ENCODE measurements around the gene KRTDAP.
A peak's percentile ranks its signal among the peaks of the same experiment; 100 is the strongest.
"Not testable (repeated sequence)": the region's sequence is repeated elsewhere in the genome, so short reads cannot be mapped to it uniquely, and the experiment has no call there.

KRTDAP gene

DNA sequence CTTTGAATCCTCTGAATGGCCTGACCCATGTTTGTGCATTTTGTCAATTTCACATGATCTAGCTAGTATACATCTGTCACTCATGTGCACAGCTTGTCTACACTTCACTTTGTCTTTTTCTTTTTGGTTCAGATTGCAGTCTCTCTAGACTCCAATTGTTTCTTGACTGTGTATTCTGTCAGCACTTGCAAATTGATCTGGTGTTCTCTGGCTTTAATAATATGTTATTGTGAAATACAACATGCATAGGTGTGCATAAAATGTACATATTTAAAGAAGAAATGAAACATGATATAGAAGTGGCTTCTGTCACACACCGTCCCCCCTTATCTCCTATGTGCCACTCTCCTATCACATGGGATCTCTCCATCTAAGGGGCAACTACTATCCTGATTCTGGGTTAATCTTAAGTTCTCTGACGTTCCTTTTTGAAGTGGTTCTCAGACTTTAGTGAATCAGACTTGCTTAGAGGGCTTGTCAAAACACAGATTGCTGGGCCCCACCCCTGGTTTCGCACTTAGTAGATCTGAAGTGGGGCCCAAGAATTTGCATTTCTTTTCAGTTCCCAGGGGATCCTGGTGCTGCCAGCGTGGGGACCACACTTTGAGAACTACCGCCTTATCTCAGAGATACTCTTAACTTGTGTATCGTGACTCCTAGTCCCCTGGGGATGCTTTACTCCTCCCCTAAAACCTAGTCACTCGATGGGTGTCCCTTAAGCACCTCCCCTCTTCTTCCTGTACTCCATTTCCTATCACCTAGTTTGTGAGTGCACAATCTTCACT is 5.8 kb downstream of the KRTDAP start:
- DNase-seq (ENCODE audit: low read depth, low spot score), result no peak

GRCh38 chr19:35483089-35483488 is 7.2 kb downstream of the KRTDAP start:
- no peak for DNase-seq (ENCODE audit: low read depth, low spot score)

DNA sequence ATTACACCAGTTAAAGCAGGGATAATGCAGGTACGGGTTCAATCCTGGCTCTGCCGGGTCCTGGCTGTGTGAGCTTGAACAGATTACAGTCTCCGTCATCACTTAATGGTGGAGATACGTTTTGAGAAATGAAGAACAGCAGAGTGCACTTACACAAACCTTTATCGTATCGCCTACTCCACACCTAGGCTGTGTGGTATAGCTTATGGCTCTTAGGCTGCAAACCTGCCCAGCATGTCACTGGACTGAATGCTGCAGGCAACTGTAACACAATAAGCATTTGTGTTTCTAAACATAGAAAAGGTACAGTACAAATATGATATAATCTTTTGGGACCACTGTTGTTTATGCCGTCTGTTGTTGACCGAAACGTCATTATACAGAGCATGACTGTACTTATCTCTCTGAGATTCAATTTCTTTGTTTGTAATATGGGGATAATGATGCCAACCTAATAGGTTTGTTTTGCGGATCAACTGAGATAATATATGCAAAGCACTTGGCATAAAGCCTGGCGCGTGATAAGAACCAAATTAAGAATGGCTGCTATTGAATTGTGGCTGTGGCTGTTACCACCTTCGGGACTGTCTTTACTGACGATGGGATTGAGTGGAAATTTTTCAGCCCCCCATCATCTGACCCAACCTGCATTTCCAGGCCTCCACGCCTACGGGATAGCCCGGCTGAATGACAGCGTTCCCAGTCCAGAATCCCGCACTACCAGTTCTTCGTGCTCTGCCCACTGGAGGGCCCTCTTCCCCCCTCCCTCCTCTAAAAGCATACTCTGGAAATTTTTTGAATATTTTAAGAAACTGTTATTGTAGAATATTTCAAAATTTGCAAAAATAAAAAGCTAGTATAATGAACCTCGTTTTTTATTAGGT is 11.2 kb downstream of the KRTDAP start:
- no peak for DNase-seq (ENCODE audit: low read depth, low spot score)

DNA sequence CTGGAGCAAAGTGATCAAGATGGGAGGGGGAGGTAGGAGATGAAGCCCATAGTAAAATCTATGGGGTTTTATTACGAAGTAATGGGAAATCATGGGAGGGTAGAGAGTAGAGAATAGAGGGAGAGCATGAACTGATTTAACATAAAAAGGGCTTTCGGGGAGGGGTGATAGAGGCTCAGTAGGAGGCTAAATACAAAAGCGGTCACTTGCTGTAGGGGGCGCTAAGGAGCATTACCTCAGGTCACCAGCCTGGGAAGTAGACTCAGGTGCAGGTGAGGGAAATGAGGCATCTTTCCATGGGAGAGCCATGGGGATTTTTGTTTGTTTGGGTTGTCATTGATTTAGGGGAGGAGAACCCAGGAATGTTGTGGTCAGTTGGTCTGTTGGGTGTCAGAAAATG is 14.1 kb downstream of the KRTDAP start:
- no peak for DNase-seq (ENCODE audit: low read depth, low spot score)

- DNase-seq (ENCODE audit: low read depth, low spot score), result not testable (repeated sequence)
Observed at GRCh38 chr19:35474594-35474993, 15.7 kb downstream of the KRTDAP start.

GRCh38 chr19:35474104-35474503 is 16.2 kb downstream of the KRTDAP start:
- DNase-seq (ENCODE audit: low read depth, low spot score), result no peak

DNA sequence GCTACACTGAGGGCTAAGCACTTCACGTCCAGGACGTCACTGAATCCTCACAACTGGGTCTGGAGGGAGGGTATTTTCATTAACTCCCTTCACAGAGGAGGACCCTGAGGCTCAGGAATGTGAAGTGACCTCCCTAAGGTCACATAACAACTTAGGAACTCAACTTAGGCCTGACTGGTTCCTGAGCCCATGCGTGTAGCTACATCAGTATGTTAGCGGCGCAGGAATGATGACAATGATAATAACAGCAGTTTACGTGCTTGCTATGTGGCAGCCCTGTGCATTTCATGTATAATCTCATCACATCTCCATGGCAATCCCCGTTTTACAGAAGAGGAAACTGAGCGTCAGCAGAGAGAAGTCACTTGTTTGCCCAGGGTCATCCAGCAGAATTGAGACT is 18.3 kb downstream of the KRTDAP start:
- DNase-seq (ENCODE audit: low read depth, low spot score), result no peak

DNA sequence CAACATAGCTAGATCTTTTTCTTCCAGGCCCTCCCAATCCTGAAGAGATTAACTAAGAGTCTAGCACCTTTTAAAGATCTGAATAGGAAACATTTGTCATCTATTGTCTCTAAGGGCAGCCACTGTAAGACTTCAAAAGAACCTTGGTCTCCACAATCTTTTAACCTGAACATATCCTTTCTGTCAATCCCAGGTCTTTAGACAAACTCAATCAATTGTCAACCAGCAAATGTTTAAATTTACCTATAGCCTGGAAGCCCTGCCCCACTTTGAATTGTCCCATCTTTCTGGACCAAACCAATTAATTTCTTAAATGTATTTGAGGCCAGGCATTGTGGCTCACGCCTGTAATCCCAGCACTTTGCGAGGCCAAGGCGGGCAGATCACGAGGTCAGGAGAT is 19.2 kb downstream of the KRTDAP start:
- DNase-seq (ENCODE audit: low read depth, low spot score), result not testable (repeated sequence)

DNA sequence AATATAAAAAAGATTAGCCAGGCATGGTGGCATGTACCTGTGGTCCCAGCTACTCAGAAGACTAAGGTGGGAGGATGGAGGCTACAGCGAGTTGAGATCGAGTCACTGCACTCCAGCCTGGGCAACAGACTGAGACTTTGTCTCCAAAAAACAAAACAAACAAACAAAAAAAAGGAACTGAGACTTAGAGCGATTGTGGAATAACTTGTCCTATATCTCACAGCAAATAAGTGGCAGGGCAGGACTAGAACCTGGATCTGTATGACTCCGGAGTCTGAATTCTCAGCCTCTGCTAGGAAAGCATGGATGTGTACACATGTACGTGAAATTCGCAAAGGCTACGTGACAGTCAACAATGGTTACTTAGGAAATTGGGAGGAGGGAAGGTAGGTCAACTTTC is 20.1 kb downstream of the KRTDAP start:
- no peak for DNase-seq (ENCODE audit: low read depth, low spot score)

DNA sequence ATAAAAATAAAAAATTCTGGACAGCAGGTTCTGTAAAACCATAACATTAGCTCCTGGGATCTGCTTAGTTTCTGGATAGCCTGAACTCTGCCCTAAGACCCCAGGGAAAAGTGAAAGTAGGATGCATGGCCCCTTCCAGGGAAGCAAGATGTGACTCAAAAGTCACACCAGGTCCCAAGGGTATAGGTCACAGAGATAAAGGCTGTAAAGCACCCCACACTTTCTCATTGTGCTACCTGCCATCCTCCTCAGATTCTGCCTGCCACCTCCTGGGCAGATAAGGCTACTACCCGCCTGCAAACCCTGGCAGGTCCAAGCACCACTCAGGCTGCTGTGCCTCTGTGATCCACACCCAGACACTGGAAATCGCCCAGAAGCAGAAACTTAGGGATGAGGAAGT is 21.6 kb downstream of the KRTDAP start:
- DNase-seq (ENCODE audit: low read depth, low spot score), result peak; percentile 33

GRCh38 chr19:35466259-35466658 is 24.0 kb downstream of the KRTDAP start:
- no peak for DNase-seq (ENCODE audit: low read depth, low spot score)

- not testable (repeated sequence) for DNase-seq (ENCODE audit: low read depth, low spot score)
Observed at GRCh38 chr19:35462956-35463355, 27.3 kb downstream of the KRTDAP start.

DNA sequence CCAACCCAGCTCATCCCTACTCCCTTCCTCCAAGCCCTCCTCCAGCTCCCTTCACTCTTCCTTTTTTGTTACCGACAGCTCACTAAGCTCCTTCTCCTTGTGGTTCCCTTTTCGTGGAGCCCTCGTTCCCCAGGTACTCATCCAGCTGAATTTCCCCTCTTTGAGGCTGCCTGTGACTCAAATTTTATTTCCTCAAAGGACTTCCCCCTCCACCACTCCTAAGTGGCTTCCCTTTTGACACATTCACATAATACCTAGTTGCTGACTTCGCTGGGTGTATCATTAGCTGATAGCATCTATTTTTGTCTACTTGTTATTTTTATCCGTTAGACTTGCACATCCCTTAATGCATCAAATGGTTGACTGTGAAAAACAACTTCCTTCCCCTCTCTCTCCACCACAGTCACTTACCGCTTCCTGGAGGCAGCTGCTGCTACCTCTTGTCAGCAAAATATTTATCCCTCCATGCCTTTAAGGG is 27.7 kb downstream of the KRTDAP start:
- DNase-seq (ENCODE audit: low read depth, low spot score), result peak; percentile 15

DNA sequence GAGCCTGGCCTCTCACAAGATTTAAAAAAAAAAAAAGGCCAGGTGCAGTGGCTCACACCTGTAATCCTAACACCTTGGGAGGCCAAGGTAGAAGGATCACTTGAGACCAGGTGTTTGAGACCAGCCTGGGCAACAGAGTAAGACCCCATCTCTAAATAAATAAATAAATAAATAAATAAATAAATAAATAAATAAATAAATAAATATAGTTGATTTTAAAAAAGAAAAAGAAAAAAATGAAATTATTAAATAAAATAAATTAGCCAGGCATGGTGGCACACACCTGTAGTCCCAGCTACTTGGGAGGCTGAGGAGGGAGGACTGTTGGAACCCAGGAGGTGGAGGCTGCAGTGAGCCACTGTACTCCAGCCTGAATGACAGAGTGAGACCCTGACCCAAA is 28.5 kb downstream of the KRTDAP start:
- not testable (repeated sequence) for DNase-seq (ENCODE audit: low read depth, low spot score)

DNA sequence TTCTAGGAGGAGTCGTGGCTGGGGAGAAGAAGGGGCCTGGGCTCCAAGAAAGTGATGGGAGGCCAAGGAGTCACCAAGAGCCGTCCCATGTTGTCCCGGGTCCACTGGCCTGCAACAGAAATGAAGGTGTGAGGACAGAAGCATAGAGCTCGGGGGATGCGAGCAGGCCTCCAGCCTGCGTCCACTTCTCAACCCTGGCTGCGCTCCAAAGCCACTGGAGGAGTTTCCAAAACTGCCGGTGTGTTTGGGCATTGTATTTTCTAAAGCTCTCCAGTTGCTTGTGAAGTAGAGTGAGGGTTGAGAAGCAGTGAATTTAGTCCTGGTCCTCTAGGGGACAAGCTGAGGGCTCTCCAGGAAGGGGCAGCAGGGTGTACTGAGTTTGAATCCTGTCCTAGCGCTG is 29.2 kb downstream of the KRTDAP start:
- no peak for DNase-seq (ENCODE audit: low read depth, low spot score)

GRCh38 chr19:35460608-35461007 is 29.7 kb downstream of the KRTDAP start:
- DNase-seq (ENCODE audit: low read depth, low spot score), result no peak

GRCh38 chr19:35459414-35460082 is 30.7 kb downstream of the KRTDAP start:
- DNase-seq (ENCODE audit: low read depth, low spot score), result no peak

- DNase-seq (ENCODE audit: low read depth, low spot score), result no peak
Observed at GRCh38 chr19:35458731-35459391, 31.4 kb downstream of the KRTDAP start.

- DNase-seq (ENCODE audit: low read depth, low spot score), result no peak
Observed at GRCh38 chr19:35458192-35458591, 32.1 kb downstream of the KRTDAP start.

GRCh38 chr19:35457173-35457572 is 33.1 kb downstream of the KRTDAP start:
- DNase-seq (ENCODE audit: low read depth, low spot score), result no peak

DNA sequence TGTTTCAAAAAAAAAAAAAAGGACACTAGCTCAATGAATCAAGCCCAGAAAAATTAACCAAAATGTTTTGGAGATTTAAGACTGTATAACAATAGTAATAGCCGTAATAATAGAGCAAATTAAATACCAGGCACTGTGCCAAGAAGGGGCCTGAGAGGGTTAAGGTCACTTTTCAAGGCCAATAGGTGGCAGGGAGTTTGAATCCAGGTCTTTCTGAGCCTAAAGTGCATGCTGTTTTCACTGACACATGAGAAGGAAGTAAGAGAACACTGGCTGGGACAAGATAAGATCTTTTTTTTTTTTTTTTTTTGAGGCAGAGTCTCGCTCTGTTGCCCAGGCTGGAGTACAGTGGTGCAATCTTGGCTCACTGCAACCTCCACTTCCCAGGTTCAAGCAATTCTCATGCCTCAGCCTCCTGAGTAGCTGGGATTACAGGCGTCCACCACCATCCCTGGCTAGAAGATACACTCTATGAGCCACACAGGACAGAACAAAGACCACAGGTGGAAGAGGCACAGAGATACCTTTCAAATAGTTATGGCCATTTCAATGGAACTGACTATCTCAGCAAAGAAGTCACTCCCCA is 34.6 kb downstream of the KRTDAP start:
- no peak for DNase-seq (ENCODE audit: low read depth, low spot score)

All from activated CD4-positive, CD25-positive, alpha-beta regulatory T cell treated with anti-CD3 and anti-CD28 coated beads, Interleukin-2, amount 50 U/mL, for 16 hours (primary cell).